ENCODE measurements around the gene RAB30.

The RAB30 gene

GRCh38 chr11:83069441-83070043, 2.2 kb downstream of the RAB30 start:
- Histone ChIP-seq H3K4me1 (peaks cover 5% of the 10 kb centered on the region; the same call in 1 of the 2 replicates), H3K9me3 (no peaks in the 10 kb centered on the region), H3K4me3 (ENCODE audit: low read depth, low read length) (no peak overlapping the region; the same call in 1 of the 2 replicates), H3K27me3 (no peaks in the 10 kb centered on the region), H3K36me3 (peaks cover 20% of the 10 kb centered on the region)
- no peak for DNase-seq
- TF ChIP-seq CTCF (IDR thresholded peaks at IDR 0.05; ENCODE audit: low read depth, low read length): no peak

GRCh38 chr11:83068568-83068967, 3.1 kb downstream of the RAB30 start:
- peaks cover 12% of the 10 kb centered on the region for H3K36me3 ChIP-seq
- no peaks in the 10 kb centered on the region for H3K27me3 ChIP-seq
- TF ChIP-seq CTCF (IDR thresholded peaks at IDR 0.05; ENCODE audit: low read depth, low read length): no peak
- no peak for DNase-seq
- peaks cover 5% of the 10 kb centered on the region; the same call in 1 of the 2 replicates for H3K4me1 ChIP-seq
- H3K4me3 ChIP-seq (ENCODE audit: low read depth, low read length): no peak overlapping the region
- no peaks in the 10 kb centered on the region for H3K9me3 ChIP-seq

- no peak for TF ChIP-seq CTCF (IDR thresholded peaks at IDR 0.05; ENCODE audit: low read depth, low read length)
These were observed 7.7 kb downstream of the RAB30 start for GRCh38 chr11:83064011-83064410.

GRCh38 chr11:83063073-83063754, 8.5 kb downstream of the RAB30 start:
- no peak overlapping the region for H3K4me3 ChIP-seq (ENCODE audit: low read depth, low read length)
- H3K9me3 ChIP-seq: no peaks in the 10 kb centered on the region
- H3K4me1 ChIP-seq: peaks cover 4% of the 10 kb centered on the region
- no peak for TF ChIP-seq CTCF (IDR thresholded peaks at IDR 0.05; ENCODE audit: low read depth, low read length)
- H3K36me3 ChIP-seq: no peaks in the 10 kb centered on the region
- DNase-seq: no peak
- H3K27me3 ChIP-seq: no peaks in the 10 kb centered on the region

More at GRCh38 chr11:83064011-83064410, 7.7 kb downstream of the RAB30 start:
- Histone ChIP-seq H3K4me1 (peaks cover 4% of the 10 kb centered on the region; the same call in 1 of the 2 replicates), H3K36me3 (no peaks in the 10 kb centered on the region), H3K4me3 (ENCODE audit: low read depth, low read length) (no peak overlapping the region), H3K9me3 (no peaks in the 10 kb centered on the region), H3K27me3 (no peaks in the 10 kb centered on the region)
- no peak for DNase-seq

GRCh38 chr11:83061883-83062282, 9.8 kb downstream of the RAB30 start:
- Histone ChIP-seq H3K4me1 (peaks cover 4% of the 10 kb centered on the region), H3K36me3 (no peaks in the 10 kb centered on the region), H3K27me3 (no peaks in the 10 kb centered on the region), H3K4me3 (ENCODE audit: low read depth, low read length) (no peak overlapping the region), H3K9me3 (no peaks in the 10 kb centered on the region)
- DNase-seq: no peak
- no peak for TF ChIP-seq CTCF (IDR thresholded peaks at IDR 0.05; ENCODE audit: low read depth, low read length)

- no peak overlapping the region for H3K4me3 ChIP-seq (ENCODE audit: low read depth, low read length)
- H3K27me3 ChIP-seq: no peaks in the 10 kb centered on the region
- no peaks in the 10 kb centered on the region for H3K9me3 ChIP-seq
- no peak for TF ChIP-seq CTCF (IDR thresholded peaks at IDR 0.05; ENCODE audit: low read depth, low read length)
- peaks cover 4% of the 10 kb centered on the region for H3K4me1 ChIP-seq
- no peaks in the 10 kb centered on the region for H3K36me3 ChIP-seq
- DNase-seq: no peak
These were observed 10.7 kb downstream of the RAB30 start for GRCh38 chr11:83060965-83061364.
